HG02610 (cell line): Measurements from ENCODE around the gene EPB41L4B.
A peak's percentile ranks its signal among the peaks of the same experiment; 100 is the strongest.

Experiments
- ATAC-seq: cut with Tn5 transposase; IDR thresholded peaks from one replicate; pipeline ENCODE4 v1.9.1; 2021; ENCODE audit warnings: mild to moderate bottlenecking, moderate library complexity; ENCODE audit not compliant: unreplicated experiment

The EPB41L4B gene

GRCh38 chr9:109205526-109205925 is 115.3 kb downstream of the EPB41L4B start:
- no peak for ATAC-seq

GRCh38 chr9:109203761-109204360 is 117.0 kb downstream of the EPB41L4B start:
- ATAC-seq = no peak

GRCh38 chr9:109199676-109200075 is 121.2 kb downstream of the EPB41L4B start:
- ATAC-seq = no peak

- ATAC-seq = no peak
Measured at GRCh38 chr9:109198736-109199382, 122.0 kb downstream of the EPB41L4B start.

- no peak for ATAC-seq
Measured at GRCh38 chr9:109193974-109194556, 126.8 kb downstream of the EPB41L4B start.

GRCh38 chr9:109192732-109193361 is 128.0 kb downstream of the EPB41L4B start:
- ATAC-seq = no peak

GRCh38 chr9:109191746-109192145 is 129.1 kb downstream of the EPB41L4B start:
- ATAC-seq = no peak

GRCh38 chr9:109190151-109190550 is 130.7 kb downstream of the EPB41L4B start:
- ATAC-seq = no peak

- no peak for ATAC-seq
Measured at GRCh38 chr9:109186857-109187520, 133.9 kb downstream of the EPB41L4B start.

- no peak for ATAC-seq
Measured at GRCh38 chr9:109182940-109183798, 137.7 kb downstream of the EPB41L4B start.

- ATAC-seq = no peak
Measured at GRCh38 chr9:109182550-109182939, 138.3 kb downstream of the EPB41L4B start.

GRCh38 chr9:109181284-109181683 is 139.6 kb downstream of the EPB41L4B start:
- peak; percentile 96 for ATAC-seq

GRCh38 chr9:109179801-109180523 is 140.9 kb downstream of the EPB41L4B start:
- ATAC-seq = no peak

GRCh38 chr9:109176963-109177362 is 143.9 kb downstream of the EPB41L4B start:
- no peak for ATAC-seq

- no peak for ATAC-seq
Measured at GRCh38 chr9:109176386-109176785, 144.5 kb downstream of the EPB41L4B start.

GRCh38 chr9:109172935-109173334 is 147.9 kb downstream of the EPB41L4B start:
- no peak for ATAC-seq

- ATAC-seq = no peak
Measured at GRCh38 chr9:109171926-109172325, 148.9 kb downstream of the EPB41L4B start.

- ATAC-seq = no peak
Measured at GRCh38 chr9:109168170-109168569, 152.7 kb downstream of the EPB41L4B start.

- ATAC-seq = no peak
Measured at GRCh38 chr9:109167716-109168115, 153.1 kb downstream of the EPB41L4B start.
